GM19351 (cell line): ENCODE data around the gene NANOGP8.
"Not testable (repeated sequence)": the region's sequence is repeated elsewhere in the genome, so short reads cannot be mapped to it uniquely, and the experiment has no call there.

Experiments used
- ATAC-seq: cut with Tn5 transposase; IDR thresholded peaks from one replicate; pipeline ENCODE4 v1.9.1; 2021; ENCODE audit warnings: mild to moderate bottlenecking, moderate library complexity; ENCODE audit not compliant: unreplicated experiment

The NANOGP8 gene

DNA sequence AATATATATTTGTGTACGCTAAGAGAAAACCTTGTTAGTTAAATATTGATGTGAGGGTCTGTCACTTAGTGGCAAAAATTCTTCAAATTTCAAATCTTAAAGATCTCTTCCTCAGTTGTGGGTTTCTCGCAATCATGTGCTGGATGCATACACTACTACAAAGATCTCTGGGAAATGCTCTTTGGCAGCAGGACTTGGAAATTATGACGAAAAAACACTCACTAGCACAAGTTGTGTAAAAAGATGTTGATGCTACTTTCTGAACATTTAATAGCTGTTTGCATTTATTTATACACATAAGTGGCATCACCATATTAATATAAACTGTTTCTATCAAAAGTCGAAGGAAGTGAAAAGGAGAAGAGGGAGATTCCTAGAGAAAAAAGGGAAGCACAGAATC, 10.8 kb upstream of the NANOGP8 start:
- no peak for ATAC-seq

DNA sequence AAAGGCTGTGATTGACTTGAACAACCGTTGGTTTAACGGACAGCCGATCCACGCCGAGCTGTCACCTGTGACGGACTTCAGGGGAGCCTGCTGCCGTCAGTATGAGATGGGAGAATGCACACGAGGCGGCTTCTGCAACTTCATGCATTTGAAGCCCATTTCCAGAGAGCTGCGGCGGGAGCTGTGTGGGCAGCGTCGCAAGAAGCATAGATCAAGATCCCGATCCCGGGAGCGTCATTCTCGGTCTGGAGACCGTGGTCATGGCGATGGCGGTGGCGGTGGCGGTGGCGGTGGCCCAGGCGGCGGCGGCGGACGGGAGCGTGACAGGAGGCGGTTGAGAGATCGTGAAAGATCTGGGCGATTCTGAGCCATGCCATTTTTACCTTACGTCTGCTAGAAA, 7.8 kb upstream of the NANOGP8 start:
- ATAC-seq = no peak

DNA sequence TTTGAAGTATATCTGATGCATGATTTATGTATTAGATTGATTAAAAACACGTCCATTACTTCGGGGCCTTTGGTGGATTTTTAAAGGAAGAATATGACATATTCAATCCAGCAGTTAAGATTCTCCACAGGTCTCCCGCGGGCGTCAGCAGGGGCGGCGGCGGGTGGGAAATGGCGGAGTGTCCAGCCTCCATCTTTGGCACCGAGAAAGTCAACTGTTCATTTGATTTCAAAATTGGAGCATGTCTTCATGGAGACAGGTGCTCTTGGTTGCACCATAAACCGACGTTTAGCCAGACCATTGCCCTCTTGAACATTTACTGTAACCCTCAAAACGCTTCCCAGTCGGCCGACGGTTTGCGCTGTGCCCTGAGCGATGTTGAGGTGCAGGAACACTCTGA, 7.2 kb upstream of the NANOGP8 start:
- no peak for ATAC-seq

DNA sequence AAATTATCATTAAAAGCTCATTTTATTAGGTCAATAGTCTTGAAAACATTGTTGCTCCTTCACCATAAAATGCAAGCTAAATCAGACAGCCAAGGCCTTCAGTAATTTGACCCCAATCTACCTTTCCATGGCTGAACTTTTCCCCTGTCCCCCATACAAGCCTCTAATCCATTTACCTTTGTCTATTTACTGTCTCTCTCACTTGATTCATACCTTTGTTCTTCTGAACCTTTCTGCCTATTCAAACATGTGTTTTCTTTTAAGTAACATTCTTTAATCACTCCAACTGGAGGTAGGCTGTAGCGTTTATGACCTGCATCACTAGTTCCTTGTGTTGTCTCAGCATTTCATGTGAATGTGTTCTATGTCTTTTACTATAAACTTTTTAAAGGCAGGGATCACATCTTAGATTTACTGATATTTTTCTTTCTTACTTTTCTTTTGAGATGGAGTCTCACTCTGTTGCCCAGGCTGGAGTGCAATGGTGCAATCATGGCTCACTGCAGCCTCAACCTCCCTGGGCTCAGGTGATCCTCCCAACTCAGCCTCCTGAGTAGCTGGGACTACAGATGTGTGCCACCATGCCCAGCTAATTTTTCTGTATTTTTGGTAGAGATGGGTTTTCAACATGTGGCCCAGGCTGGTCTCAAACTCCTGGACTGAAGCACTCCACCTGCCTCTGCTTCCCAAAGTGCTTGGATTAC, 5.2 kb upstream of the NANOGP8 start:
- no peak for ATAC-seq

DNA sequence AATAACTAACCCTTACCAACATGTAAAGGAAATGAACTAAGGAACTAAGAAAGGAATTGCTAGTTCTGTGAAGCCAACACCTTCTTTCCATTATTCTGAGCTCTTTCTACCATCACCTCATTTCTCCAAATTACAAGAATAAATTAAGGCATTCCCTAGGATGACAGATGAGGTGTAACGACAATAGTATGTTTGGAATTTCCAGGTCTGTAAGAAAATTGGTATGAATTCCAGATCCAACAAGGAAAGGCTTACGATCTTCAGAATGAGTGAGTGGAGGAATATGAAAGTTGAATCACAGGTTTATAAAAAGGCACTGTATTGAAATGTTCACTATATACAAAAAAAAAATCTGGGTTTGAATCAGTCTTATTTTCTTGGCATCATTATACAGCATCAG, 4.5 kb upstream of the NANOGP8 start:
- no peak for ATAC-seq

DNA sequence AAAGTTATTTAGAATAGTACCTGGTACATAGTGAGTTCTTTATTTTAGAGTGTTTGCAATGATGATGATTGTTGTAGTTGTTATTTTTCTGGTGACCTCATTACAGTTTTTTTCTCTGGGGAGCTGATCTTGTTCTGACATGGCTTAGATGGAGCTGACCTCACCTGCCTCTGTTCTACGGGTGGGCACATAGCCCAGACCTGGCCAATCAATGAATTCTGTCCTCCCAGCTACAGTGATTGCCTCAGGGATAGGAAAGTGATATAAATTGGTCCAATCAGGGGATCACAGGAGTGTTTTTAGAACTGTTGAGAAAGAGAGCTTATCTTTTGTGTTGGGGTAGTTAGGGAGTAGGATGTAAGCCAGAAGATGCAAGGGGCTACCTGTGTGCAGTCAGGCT, 3.2 kb upstream of the NANOGP8 start:
- ATAC-seq = no peak

DNA sequence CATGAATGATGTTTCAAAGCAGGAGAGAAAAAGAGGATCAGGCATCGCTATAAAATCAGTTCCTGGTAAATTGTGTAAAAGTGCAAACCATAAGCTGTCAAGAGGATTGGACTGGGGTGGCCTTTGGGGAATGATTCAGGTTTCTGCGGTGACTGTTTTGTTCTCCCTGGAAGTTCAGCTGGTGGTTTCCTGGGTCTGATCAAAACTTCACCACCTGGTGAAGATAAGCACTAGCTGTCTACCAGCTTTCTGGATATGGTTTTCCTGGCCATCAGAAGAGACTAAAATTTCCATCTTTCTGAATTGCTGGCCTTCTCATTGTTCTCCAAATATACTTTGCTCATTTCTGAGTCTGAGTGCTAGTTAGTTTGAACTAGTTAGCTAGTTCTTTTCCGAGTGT, 2.7 kb upstream of the NANOGP8 start:
- ATAC-seq = no peak

DNA sequence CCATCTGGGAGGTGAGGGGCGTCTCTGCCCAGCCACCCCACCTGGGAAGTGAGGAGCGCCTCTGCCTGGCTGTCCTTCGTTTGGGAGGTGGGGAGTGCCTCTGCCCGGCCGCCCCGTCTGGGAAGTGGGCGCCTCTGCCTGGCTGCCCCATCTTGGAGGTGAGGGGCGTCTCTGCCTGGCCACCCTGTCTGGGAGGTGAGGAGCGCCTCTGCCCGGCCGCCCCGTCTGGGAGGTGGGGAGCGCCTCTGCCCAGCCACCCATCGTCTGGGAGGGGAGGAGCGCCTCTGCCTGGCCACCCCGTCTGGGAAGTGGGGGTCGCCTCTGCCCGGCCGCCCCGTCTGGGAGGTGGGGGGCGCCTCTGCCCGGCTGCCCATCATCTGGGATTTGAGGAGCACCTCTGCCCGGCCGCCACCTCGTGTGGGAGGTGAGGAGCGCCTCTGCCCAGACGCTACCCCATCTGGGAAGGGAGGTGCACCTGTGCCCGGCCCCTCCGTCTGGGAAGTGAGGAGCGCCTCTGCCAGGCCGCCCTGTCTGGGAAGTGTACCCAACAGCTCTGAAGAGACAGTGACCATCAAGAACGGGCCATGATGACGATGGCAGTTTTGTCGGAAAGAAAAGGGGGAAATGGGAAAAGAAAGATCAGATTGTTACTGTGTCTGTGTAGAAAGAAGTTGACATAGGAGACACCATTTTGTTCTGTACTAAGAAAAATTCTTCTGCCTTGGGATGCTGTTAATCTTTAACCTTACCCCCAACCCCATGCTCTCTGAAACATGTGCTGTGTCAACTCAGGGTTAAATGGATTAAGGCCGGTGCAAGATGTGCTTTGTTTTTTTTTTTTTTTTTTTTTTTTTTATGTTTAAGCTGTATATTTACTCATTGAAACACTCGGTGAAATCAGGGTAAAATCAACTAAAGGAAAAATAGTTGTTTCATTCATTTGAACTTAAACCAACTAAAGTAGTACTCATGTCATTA, 2.4 kb downstream of the NANOGP8 start:
- ATAC-seq = not testable (repeated sequence)

DNA sequence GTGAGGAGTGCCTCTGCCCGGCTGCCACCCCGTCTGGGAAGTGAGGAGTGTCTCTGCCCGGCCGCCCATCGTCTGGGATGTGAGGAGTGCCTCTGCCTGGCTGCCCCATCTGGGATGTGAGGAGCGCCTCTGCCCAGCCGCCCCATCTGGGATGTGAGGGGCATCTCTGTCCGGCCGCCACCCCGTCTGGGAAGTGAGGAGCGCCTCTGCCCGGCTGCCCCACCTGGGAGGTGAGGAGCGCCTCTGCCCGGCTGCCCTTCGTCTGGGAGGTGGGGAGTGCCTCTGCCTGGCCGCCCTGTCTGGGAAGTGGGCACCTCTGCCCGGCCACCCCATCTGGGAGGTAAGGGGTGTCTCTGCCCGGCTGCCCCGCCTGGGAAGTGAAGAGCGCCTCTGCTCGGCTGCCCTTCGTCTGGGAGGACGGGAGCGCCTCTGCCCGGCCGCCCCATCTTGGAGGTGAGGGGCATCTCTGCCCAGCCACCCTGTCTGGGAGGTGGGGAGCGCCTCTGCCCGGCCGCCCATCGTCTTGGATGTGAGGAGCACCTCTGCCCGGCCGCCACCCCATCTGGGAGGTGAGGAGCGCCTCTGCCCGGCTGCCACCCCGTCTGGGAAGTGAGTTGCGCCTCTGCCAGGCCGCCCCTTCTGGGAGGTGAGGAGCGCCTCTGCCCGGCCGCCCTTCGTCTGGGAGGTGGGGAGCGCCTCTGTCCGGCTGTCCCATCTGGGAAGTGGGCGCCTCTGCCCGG, 3.3 kb downstream of the NANOGP8 start:
- not testable (repeated sequence) for ATAC-seq

DNA sequence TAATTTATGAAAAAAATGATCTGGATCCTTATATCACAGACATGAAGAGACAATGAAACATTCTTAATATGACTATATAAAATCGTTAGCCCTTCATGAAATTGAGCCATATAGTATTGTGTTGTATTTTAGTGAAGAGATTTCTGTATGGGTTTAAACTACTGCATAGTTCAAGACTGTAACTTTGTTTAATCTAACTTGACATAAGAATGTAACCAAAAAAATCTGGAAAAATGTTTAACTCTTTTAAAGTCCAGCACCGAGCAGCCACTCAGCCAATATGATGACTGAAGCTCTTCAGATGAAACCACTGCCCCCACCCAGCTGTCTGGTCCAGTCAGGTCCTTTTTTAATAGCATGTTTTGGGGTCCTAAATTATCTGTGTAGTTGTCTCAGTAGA, 4.9 kb downstream of the NANOGP8 start:
- ATAC-seq = no peak

DNA sequence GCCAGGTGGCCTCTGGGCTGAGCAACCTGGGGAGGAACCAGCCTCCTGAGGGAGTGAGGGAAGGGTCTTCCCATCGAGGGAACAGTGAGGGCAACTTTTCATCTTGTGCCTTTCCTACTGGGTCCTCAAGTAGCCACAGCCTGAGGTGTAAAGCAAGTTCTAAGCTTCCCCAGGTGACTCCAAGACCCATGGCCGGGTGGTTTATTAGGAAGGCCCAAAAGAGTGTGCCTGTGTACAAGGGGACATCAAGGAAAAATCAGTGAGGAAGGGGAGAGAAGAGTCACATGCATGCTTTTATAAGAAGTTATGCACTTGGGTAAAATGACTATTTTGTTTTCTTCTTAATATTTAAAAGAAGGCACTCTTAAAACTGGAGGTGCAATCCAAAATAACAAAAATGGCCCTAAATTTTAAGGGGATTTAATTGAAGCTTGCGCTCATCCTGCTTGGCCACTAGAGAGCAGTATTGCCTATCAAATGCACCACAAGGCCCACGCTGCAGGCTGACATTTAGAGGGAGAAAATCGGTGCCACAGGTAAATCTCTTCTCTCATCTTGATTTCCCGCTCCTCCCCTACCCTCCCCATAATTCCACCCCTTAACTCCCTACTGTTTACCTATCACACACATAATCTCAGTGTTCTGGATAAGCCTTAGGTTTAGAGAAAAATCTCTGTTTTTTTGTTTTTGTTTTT, 6.7 kb downstream of the NANOGP8 start:
- peak; percentile 64 for ATAC-seq

DNA sequence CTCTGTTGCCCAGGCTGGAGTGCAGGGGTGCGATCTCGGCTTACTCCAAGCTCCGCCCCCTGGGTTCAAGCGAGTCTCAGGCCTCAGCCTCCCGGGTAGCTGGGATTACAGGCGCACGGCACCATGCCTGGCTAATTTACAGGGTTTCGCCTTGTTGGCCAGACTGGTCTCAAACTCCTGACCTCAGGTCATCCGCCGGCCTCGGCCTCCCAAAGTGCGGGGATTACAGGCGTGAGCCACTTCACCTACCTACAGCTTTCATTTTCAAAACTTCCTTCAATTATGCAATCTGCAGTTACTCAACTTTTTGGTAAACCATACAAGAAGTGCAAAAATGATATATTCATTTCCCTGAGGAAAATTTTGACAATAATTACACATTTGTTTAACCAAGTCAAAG, 14.0 kb downstream of the NANOGP8 start:
- no peak for ATAC-seq

DNA sequence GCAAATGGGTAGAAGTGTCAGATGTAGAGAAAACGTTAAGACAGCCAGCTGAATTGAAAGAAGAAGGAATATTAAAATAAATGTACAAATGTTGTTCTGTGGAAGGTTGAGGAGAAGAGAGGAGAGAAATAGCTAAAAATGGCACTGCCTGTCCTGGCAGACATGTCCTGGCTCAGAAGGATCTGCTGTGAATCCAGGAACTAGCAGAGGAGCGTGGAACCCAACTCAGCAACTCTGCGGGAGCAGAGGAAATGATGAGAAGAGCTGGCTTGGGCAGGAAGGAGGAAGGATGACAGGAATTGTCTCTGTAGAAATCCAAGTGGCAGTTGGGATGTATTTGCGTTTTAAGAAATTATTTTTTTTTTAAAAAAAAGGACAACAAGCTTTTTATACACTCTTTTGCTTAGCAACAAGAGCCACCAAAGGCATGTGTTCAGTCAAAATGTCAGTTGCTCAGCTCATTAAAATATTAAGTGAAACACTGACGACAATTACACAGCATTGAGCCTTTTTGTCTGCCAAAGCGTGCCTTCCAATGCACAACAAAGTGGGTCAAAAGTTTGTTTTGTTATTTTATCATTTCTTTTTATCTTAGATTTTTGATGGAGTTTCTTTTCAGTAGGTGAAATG, 16.1 kb downstream of the NANOGP8 start:
- no peak for ATAC-seq

DNA sequence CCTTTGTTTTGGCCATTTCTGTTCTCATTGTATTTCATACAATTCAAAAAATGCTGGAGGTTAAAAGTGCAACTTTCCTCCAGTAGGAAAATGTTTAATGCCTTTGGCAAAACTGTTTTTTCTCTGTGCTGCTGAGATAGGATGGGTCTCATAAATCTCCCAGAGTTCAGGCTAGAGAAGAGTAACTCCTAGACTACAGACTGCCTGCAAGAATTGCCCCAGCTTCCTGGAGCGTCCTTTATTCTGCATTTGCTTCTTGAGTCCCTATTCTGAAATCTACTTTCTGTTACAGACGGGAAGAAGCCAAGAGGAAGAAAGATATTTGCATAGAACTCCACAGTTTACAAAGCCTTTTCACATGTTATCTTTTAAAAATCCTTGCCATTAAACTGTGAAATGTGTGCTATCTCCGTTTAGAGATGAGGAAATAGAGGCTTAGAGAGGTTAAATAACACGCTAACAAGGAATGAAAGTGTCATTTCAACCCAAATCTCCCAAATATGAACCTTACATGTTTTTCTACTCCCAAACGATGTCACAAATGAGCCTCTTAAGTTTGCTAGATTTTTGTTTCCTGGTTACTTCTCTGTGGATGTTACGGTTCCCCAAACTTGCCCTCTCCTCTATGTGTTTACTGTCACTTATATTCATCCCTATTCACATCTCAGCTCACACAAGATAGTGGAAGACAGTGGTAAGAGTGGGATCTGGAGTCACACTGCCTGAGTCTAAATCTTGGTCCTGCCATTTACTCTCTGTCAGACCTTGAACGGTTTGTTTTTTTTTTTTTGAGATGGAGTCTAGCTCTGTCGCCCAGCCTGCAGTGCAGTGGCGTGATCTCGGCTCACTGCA, 17.4 kb downstream of the NANOGP8 start:
- ATAC-seq = no peak

DNA sequence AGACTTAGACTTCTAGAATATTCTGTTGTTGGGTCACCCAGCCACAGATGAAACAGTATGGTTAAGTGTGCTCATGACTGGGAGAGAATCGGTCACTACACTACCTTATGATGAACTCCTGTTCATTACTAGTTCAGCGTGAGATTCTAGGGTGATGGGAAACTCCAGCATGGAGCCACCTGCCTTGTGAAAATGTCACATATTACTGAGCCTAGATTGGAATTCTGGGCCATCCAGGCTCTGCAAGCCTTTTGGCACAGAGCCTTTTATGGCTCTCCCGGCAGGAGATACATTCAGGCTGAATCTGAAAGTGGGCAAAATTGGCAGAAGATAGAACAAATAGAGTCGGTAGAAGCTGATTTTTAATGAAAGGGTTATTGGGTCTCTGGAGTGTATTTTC, 19.0 kb downstream of the NANOGP8 start:
- ATAC-seq = no peak

DNA sequence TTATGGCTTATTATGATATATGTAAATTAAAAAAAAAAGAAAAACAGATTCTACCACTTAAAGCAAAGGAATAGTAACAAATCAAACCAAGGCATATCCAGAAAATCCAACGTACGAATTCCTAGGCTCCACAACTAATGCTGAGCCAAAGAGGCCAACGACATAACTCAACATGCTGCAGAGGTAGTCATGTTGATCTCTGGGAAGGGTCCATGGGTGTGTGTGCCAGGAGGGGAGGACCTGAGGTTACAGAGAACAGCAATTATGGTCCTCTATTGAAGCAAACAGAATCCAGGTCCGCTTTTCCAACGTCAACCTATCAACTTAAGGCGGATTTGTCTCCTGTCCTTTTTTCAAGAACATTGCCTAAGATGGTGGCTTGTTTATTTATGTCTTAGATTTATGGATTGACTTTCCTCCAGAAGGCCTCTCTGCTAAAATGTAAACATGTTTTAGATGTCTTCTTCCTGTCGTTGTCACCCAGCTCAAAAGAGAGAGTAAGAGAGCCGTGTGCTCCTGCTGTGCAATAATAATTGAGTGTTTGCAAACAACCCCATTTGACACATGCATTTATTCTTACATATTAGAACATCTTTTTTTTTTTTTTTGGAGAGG, 20.4 kb downstream of the NANOGP8 start:
- ATAC-seq = no peak

DNA sequence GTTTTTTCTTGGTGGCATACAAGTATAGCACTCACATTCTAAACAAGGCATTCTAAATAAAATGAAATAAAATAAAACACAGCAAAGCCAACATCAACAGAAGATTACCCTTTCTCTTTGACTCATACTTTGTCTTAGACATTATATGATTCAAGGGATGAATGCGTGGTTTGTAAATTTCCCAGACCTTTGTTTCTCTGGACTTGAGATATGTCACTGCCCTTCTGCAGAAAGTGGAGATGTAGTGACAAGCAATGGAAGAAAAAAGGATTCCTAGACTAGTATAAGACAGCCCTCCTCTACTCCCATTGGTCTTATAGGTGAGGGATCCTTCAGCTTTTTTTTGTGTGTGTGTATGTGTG, 22.4 kb downstream of the NANOGP8 start:
- ATAC-seq = no peak

DNA sequence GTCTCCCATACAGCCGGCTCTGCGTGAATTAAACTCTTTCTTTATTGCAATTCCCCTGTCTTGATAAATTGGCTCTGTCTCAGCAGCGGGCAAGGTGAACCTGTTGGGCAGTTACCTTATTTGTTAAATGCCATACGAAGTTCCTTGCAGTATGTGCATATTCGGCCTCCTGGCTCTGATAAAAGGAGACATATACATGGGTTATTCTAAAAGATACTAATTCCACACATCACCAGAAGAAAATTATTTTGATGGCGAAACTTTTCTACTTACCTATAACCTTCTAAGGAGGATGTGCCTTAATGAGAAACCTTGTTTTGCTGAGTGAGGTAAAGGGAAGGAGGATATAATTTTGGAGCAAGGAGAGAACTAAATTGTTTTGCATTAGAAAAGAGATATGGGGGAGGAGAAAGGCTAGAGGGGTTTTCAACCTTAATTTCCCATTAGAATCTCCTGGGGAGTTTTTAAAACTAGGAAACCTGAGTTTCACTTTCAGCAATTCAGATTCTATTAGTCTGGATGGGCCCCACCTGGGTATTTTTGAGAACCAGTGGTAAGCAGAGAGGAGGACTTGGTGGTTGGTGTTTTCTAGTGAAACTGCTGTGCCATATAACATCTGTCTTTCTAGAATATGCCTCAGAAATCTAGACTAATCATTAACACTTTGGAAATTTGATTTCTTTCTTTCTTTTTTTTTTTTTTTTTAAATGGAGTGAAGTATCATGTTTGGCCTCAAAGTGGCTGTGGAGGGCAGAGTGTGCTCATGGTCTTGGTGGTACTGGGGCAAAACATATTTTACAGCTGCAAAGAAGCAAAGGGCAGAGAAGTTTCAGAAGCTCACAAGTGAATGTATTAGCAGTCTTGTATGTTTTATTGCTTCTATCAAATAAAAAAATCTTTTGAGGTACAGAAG, 23.0 kb downstream of the NANOGP8 start:
- ATAC-seq = no peak
